NT2/D1 (cell line): ENCODE measurements around the gene EXOC3L1.

ENCODE experiments used
- DNase-seq: peaks from one replicate; pipeline ENCODE4 v3.0.0-alpha.2; 2011; ENCODE audit warnings: low read depth, low spot score
- H3K27me3 ChIP-seq: 2 replicates; pipeline ENCODE4 v1.6.0; 2011; ENCODE audit warnings: mild to moderate bottlenecking; ENCODE audit not compliant: insufficient read length, insufficient read depth
- H3K36me3 ChIP-seq: 2 replicates; pipeline ENCODE4 v1.6.1; 2011; ENCODE audit warnings: mild to moderate bottlenecking, low read length, mixed read lengths; ENCODE audit not compliant: insufficient read depth, insufficient read length
- H3K4me1 ChIP-seq: 2 replicates; pipeline ENCODE4 v1.5.1; 2011; ENCODE audit not compliant: insufficient read depth, insufficient read length
- H3K4me3 ChIP-seq: 2 replicates; pipeline ENCODE4 v1.5.1; 2011; ENCODE audit warnings: low read depth; ENCODE audit not compliant: insufficient read length
- H3K9ac ChIP-seq: 2 replicates; pipeline ENCODE4 v1.6.0; 2011; ENCODE audit warnings: low read depth; ENCODE audit not compliant: insufficient read length
- H3K9me3 ChIP-seq: 2 replicates; pipeline ENCODE4 v1.5.1; 2011; ENCODE audit warnings: mild to moderate bottlenecking, low read length; ENCODE audit not compliant: insufficient read depth
- SUZ12 ChIP-seq: IDR thresholded peaks from 2 replicates; pipeline ENCODE4 v1.6.1; 2011; ENCODE audit not compliant: insufficient read length, insufficient read depth; ENCODE audit errors: extremely low read depth
- YY1 ChIP-seq: IDR thresholded peaks from 2 replicates; pipeline ENCODE4 v1.6.1; 2011; ENCODE audit not compliant: insufficient read length, insufficient read depth
- ZNF274 ChIP-seq: IDR thresholded peaks from 2 replicates; pipeline ENCODE4 v1.6.1; 2011; ENCODE audit warnings: mild to moderate bottlenecking, low read depth, low read length

EXOC3L1 gene

GRCh38 chr16:67234180-67234597 is 44.3 kb upstream of the EXOC3L1 start:
- H3K4me3 ChIP-seq = no peak overlapping the region
- no peaks in the 10 kb centered on the region for H3K9me3 ChIP-seq
- peaks cover 90% of the 10 kb centered on the region for H3K36me3 ChIP-seq
- H3K9ac ChIP-seq = peak overlapping the region; percentile 32
- no peaks in the 10 kb centered on the region for H3K27me3 ChIP-seq
- DNase-seq = no peak
- TF ChIP-seq SUZ12 (no peak), YY1 (no peak), ZNF274 (no peak)
- peaks cover 8% of the 10 kb centered on the region for H3K4me1 ChIP-seq

GRCh38 chr16:67233596-67233995 is 43.7 kb upstream of the EXOC3L1 start:
- Histone ChIP-seq H3K27me3 (no peaks in the 10 kb centered on the region), H3K4me3 (no peak overlapping the region), H3K9me3 (no peaks in the 10 kb centered on the region), H3K4me1 (peaks cover 8% of the 10 kb centered on the region), H3K9ac (peak overlapping the region; percentile 32), H3K36me3 (peaks cover 90% of the 10 kb centered on the region)
- no peak for TF ChIP-seq YY1
- no peak for TF ChIP-seq ZNF274
- no peak for TF ChIP-seq SUZ12
- no peak for DNase-seq

- H3K4me3 ChIP-seq = no peak overlapping the region
- no peak overlapping the region for H3K9ac ChIP-seq
- peaks cover 9% of the 10 kb centered on the region for H3K4me1 ChIP-seq
- TF ChIP-seq ZNF274 (no peak), SUZ12 (no peak)
- H3K9me3 ChIP-seq = no peaks in the 10 kb centered on the region
- peaks cover under 1% of the 10 kb centered on the region for H3K27me3 ChIP-seq
- no peak for DNase-seq
- peaks cover 77% of the 10 kb centered on the region for H3K36me3 ChIP-seq
Observed at GRCh38 chr16:67230809-67231660, 41.1 kb upstream of the EXOC3L1 start.

GRCh38 chr16:67229906-67230808 is 40.2 kb upstream of the EXOC3L1 start:
- H3K36me3 ChIP-seq = peaks cover 68% of the 10 kb centered on the region
- no peak for DNase-seq
- no peak overlapping the region for H3K9ac ChIP-seq
- no peaks in the 10 kb centered on the region for H3K9me3 ChIP-seq
- no peak for TF ChIP-seq ZNF274
- H3K4me3 ChIP-seq = no peak overlapping the region
- H3K4me1 ChIP-seq = peaks cover 5% of the 10 kb centered on the region
- H3K27me3 ChIP-seq = peaks cover 9% of the 10 kb centered on the region

- H3K9ac ChIP-seq = no peak overlapping the region
- no peak overlapping the region for H3K4me3 ChIP-seq
- no peaks in the 10 kb centered on the region for H3K9me3 ChIP-seq
- H3K27me3 ChIP-seq = peaks cover 10% of the 10 kb centered on the region
- peaks cover 5% of the 10 kb centered on the region for H3K4me1 ChIP-seq
- DNase-seq = no peak
- TF ChIP-seq SUZ12 = no peak
- no peak for TF ChIP-seq YY1
- TF ChIP-seq ZNF274 = no peak
- H3K36me3 ChIP-seq = peaks cover 56% of the 10 kb centered on the region
Observed at GRCh38 chr16:67228905-67229304, 39.0 kb upstream of the EXOC3L1 start.

GRCh38 chr16:67228034-67228785 is 38.3 kb upstream of the EXOC3L1 start:
- Histone ChIP-seq H3K4me1 (peaks cover 5% of the 10 kb centered on the region), H3K9me3 (no peaks in the 10 kb centered on the region), H3K36me3 (peaks cover 50% of the 10 kb centered on the region), H3K27me3 (peaks cover 10% of the 10 kb centered on the region), H3K4me3 (peak overlapping the region; percentile 97), H3K9ac (peak overlapping the region; percentile 97)
- TF ChIP-seq SUZ12 (no peak), YY1 (no peak), ZNF274 (no peak)
- DNase-seq = no peak

GRCh38 chr16:67227567-67227921 is 37.6 kb upstream of the EXOC3L1 start:
- H3K27me3 ChIP-seq = peaks cover 10% of the 10 kb centered on the region

More at GRCh38 chr16:67227567-67227921, 37.6 kb upstream of the EXOC3L1 start:
- Histone ChIP-seq H3K4me3 (peak overlapping the region; percentile 97), H3K9me3 (no peaks in the 10 kb centered on the region), H3K36me3 (peaks cover 48% of the 10 kb centered on the region), H3K4me1 (peaks cover 5% of the 10 kb centered on the region), H3K9ac (peak overlapping the region; percentile 97)
- TF ChIP-seq SUZ12 (no peak), ZNF274 (no peak), YY1 (no peak)
- DNase-seq = no peak
